Measurements from ENCODE around the gene GNAI1. TPM values are rescaled to one million over a fixed set of nuclear protein-coding genes. Genes with fewer than 3 reads are reported as not detected.

The GNAI1 gene
- total and polyA plus RNA-seq, 2 donors (not counting 1 experiment from before 2014, with no cell fraction given), result not detected

DNA sequence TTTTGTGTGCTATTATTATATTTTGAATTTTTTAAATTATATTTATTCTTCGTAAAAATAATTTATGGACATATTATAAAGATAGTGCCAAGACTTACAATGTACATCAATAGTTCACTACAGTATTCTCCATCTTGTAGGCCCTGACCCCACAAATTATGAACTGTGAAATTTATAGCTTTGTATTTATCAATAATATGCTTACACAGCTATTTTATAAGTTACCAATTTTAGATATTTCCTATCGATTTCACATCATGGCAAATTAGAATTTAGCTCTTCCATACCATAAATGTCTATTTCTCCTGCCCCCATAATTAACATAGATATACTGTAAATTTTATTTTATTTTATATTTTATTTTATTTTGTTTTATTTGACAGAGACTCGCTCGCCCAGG, 34.4 kb upstream of the GNAI1 start:
- no peaks in the 10 kb centered on the region for H4K20me1 ChIP-seq (ENCODE audit: control insufficient read depth, insufficient read depth, low read length, poor library complexity, severe bottlenecking)
- H3K9me3 Mint-ChIP-seq (ENCODE audit: insufficient read depth), result no peaks in the 10 kb centered on the region
- TF ChIP-seq, protein P1, sequence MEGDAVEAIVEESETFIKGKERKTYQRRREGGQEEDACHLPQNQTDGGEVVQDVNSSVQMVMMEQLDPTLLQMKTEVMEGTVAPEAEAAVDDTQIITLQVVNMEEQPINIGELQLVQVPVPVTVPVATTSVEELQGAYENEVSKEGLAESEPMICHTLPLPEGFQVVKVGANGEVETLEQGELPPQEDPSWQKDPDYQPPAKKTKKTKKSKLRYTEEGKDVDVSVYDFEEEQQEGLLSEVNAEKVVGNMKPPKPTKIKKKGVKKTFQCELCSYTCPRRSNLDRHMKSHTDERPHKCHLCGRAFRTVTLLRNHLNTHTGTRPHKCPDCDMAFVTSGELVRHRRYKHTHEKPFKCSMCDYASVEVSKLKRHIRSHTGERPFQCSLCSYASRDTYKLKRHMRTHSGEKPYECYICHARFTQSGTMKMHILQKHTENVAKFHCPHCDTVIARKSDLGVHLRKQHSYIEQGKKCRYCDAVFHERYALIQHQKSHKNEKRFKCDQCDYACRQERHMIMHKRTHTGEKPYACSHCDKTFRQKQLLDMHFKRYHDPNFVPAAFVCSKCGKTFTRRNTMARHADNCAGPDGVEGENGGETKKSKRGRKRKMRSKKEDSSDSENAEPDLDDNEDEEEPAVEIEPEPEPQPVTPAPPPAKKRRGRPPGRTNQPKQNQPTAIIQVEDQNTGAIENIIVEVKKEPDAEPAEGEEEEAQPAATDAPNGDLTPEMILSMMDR (IDR thresholded peaks at IDR 0.05), result no peak
- no peak for TF ChIP-seq EZH2 (IDR thresholded peaks at IDR 0.05; ENCODE audit: borderline replicate concordance, insufficient read depth, low read depth, low read length, poor library complexity, severe bottlenecking)
- no peak overlapping the region for H3K9ac ChIP-seq (ENCODE audit: low read length)
- no peaks in the 10 kb centered on the region for H3K27me3 Mint-ChIP-seq
- no peak for DNase-seq
- no peaks in the 10 kb centered on the region for H3K4me1 ChIP-seq (ENCODE audit: control insufficient read depth in 2 of 2, insufficient read depth in 2 of 2, low read length in 2 of 2)
- H3K4me3 Mint-ChIP-seq, result no peak overlapping the region
- H3K27ac Mint-ChIP-seq, result no peak overlapping the region
- no peak for ATAC-seq (ENCODE audit: low read depth)
- H3K27ac ChIP-seq (ENCODE audit: low read length in 2 of 2), result no peak overlapping the region
- CTCF ChIA-PET, result no interaction called here
- H3K4me3 ChIP-seq (ENCODE audit: control extremely low read depth in 1 of 5, extremely low read depth in 1 of 5, insufficient read depth in 1 of 5, low read depth in 2 of 5, low read length in 4 of 5), result no peak overlapping the region
- H3K4me1 Mint-ChIP-seq, result no peaks in the 10 kb centered on the region
- no peak overlapping the region for H3K4me2 ChIP-seq (replicated peaks; ENCODE audit: low read depth, low read length, poor library complexity, severe bottlenecking)
- H3K9me3 ChIP-seq (ENCODE audit: control extremely low read depth in 1 of 3, control insufficient read depth in 2 of 3, insufficient read depth in 1 of 3, low read length in 2 of 3), result peaks cover 0 to 1% (median 0%) of the 10 kb centered on the region in 3 donors
- intact Hi-C loops (cut with micrococcal nuclease), result no loop called here
- H3K36me3 ChIP-seq (replicated peaks in 1 of 2; ENCODE audit: control extremely low read depth in 1 of 2, control insufficient read depth in 1 of 2, extremely low read depth in 1 of 2, insufficient read depth in 2 of 2, low read length in 1 of 2), result no peaks in the 10 kb centered on the region
- POLR2A ChIA-PET, result no interaction called here
- no CpG with 5 or more reads among the region's 4 CpGs for WGBS (ENCODE audit: insufficient coverage)
- H3K79me2 ChIP-seq (ENCODE audit: control insufficient read depth, insufficient read depth, low read length), result no peaks in the 10 kb centered on the region
- H2AFZ ChIP-seq (ENCODE audit: insufficient read depth, low read depth, low read length, poor library complexity, severe bottlenecking), result no peak overlapping the region
- no peaks in the 10 kb centered on the region for H3K27me3 ChIP-seq (replicated peaks in 1 of 4; ENCODE audit: control extremely low read depth in 1 of 4, control insufficient read depth in 3 of 4, insufficient read depth in 4 of 4, low read length in 3 of 4)

DNA sequence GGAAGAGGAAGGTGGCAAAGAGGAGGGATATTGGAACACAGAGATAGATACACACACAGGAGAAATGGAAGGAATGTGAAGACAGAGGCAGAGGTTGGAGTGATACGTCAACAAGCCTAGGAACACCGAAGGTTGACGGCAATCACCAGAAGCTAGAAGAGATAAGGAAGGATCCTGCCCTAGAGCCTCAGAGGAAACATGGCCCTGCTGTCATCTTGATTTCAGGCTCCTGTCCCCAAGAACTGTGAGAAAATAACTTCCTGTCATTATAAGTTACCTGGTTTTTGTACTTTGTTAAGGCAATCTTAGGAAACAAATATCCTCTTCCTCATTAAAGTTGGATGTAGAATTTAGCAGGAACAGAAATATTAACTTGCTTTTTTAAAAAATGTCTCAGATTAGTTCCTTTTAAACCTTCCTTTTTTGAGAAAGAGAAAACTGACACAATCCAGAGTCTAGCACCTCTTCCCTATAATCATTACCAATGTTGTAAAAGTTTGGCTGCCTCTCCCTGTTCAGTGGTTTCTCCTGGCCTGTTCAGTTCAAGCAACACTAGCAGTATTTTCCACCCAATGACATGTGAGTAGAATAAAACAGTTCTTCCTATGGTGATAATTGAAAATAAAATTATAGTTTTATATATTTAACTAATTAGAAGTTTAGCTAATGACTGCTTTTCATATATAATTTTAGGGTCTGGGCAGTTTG, 28.8 kb upstream of the GNAI1 start:
- WGBS (ENCODE audit: insufficient coverage), result 80% methylated on average over 2 of the region's 3 CpGs

More for the DNA sequence above, 28.8 kb upstream of the GNAI1 start:
- no peak overlapping the region for H3K27ac Mint-ChIP-seq
- DNase-seq (no peak), ATAC-seq (ENCODE audit: low read depth) (no peak)
- ChIA-PET CTCF (no interaction called here), POLR2A (no interaction called here)
- H4K20me1 ChIP-seq (ENCODE audit: control insufficient read depth, insufficient read depth, low read length, poor library complexity, severe bottlenecking), result no peaks in the 10 kb centered on the region
- no peak overlapping the region for H3K4me3 ChIP-seq (ENCODE audit: control extremely low read depth in 1 of 5, extremely low read depth in 1 of 5, insufficient read depth in 1 of 5, low read depth in 2 of 5, low read length in 4 of 5)
- H3K27me3 ChIP-seq (replicated peaks in 1 of 4; ENCODE audit: control extremely low read depth in 1 of 4, control insufficient read depth in 3 of 4, insufficient read depth in 4 of 4, low read length in 3 of 4), result no peaks in the 10 kb centered on the region
- no peaks in the 10 kb centered on the region for H3K79me2 ChIP-seq (ENCODE audit: control insufficient read depth, insufficient read depth, low read length)
- intact Hi-C loops (cut with micrococcal nuclease), result no loop called here
- H3K4me2 ChIP-seq (replicated peaks; ENCODE audit: low read depth, low read length, poor library complexity, severe bottlenecking), result no peak overlapping the region
- no peak overlapping the region for H3K9ac ChIP-seq (ENCODE audit: low read length)
- H3K27me3 Mint-ChIP-seq, result no peaks in the 10 kb centered on the region
- H3K27ac ChIP-seq (ENCODE audit: low read length in 2 of 2), result no peak overlapping the region
- H3K4me3 Mint-ChIP-seq, result no peak overlapping the region
- no peak overlapping the region for H2AFZ ChIP-seq (ENCODE audit: insufficient read depth, low read depth, low read length, poor library complexity, severe bottlenecking)
- no peaks in the 10 kb centered on the region for H3K9me3 Mint-ChIP-seq (ENCODE audit: insufficient read depth)
- H3K4me1 Mint-ChIP-seq, result peaks cover 4% of the 10 kb centered on the region
- H3K36me3 ChIP-seq (replicated peaks in 1 of 2; ENCODE audit: control extremely low read depth in 1 of 2, control insufficient read depth in 1 of 2, extremely low read depth in 1 of 2, insufficient read depth in 2 of 2, low read length in 1 of 2), result no peaks in the 10 kb centered on the region
- H3K4me1 ChIP-seq (ENCODE audit: control insufficient read depth in 2 of 2, insufficient read depth in 2 of 2, low read length in 2 of 2), result no peaks in the 10 kb centered on the region
- peaks cover 0 to 1% (median 0%) of the 10 kb centered on the region in 3 donors for H3K9me3 ChIP-seq (ENCODE audit: control extremely low read depth in 1 of 3, control insufficient read depth in 2 of 3, insufficient read depth in 1 of 3, low read length in 2 of 3)
- TF ChIP-seq, protein P1 (IDR thresholded peaks at IDR 0.05), result no peak
- no peak for TF ChIP-seq EZH2 (IDR thresholded peaks at IDR 0.05; ENCODE audit: borderline replicate concordance, insufficient read depth, low read depth, low read length, poor library complexity, severe bottlenecking)

All from B cell (primary cell).